ENCODE data around the gene FARP1. TPM values are rescaled to one million over a fixed set of nuclear protein-coding genes. Genes with fewer than 3 reads are reported as not detected.
A peak's percentile ranks its signal among the peaks of the same experiment; 100 is the strongest.

FARP1 gene
- total and polyA plus RNA-seq, 2 of the 13 experiments (the other 11 are each of a cell fraction or from before 2014, with no cell fraction given) = 70.6 to 126 TPM

- TF ChIP-seq IRF2 (CRISPR knock-in tag; IDR thresholded peaks at IDR 0.05) (peak; percentile 34; the same call in 1 of the 2 replicates), ZNF280D (CRISPR knock-in tag; IDR thresholded peaks at IDR 0.05) (no peak), KDM2A (CRISPR knock-in tag; IDR thresholded peaks at IDR 0.05; ENCODE audit: borderline replicate concordance, low read depth) (0 out of 2 replicates have a peak, but pooled peaks have one; percentile 53), TOPORS (CRISPR knock-in tag; IDR thresholded peaks at IDR 0.05) (no peak), NR2F1 (CRISPR knock-in tag; IDR thresholded peaks at IDR 0.05) (no peak), MIER2 (CRISPR knock-in tag; IDR thresholded peaks at IDR 0.05) (no peak), ZNF709 (CRISPR knock-in tag; IDR thresholded peaks at IDR 0.05) (no peak), CEBPB (IDR thresholded peaks at IDR 0.05; ENCODE audit: borderline replicate concordance, low read depth, low read length) (no peak), JUND (CRISPR knock-in tag; IDR thresholded peaks at IDR 0.05) (no peak), SAFB2 (CRISPR knock-in tag; IDR thresholded peaks at IDR 0.05; ENCODE audit: borderline replicate concordance, low read depth) (no peak), FOXK1 (CRISPR knock-in tag; IDR thresholded peaks at IDR 0.05; ENCODE audit: borderline replicate concordance, low read depth) (no peak), SALL2 (CRISPR knock-in tag; IDR thresholded peaks at IDR 0.05) (0 out of 2 replicates have a peak, but pooled peaks have one; percentile 36), ZNF18 (CRISPR knock-in tag; IDR thresholded peaks at IDR 0.05; ENCODE audit: insufficient replicate concordance) (peak; percentile 32), ISX (CRISPR knock-in tag; conservative IDR thresholded peaks at IDR 0.05) (no peak), ZFP36 (IDR thresholded peaks at IDR 0.05; ENCODE audit: borderline replicate concordance, low read depth, low read length, partially characterized antibody) (no peak), ZNF597 (CRISPR knock-in tag; IDR thresholded peaks at IDR 0.05) (no peak), HHEX (CRISPR knock-in tag; IDR thresholded peaks at IDR 0.05) (no peak), ZNF501 (CRISPR knock-in tag; IDR thresholded peaks at IDR 0.05) (no peak), ZNF879 (CRISPR knock-in tag; IDR thresholded peaks at IDR 0.05) (no peak)
- TF ChIP-seq, protein P1, sequence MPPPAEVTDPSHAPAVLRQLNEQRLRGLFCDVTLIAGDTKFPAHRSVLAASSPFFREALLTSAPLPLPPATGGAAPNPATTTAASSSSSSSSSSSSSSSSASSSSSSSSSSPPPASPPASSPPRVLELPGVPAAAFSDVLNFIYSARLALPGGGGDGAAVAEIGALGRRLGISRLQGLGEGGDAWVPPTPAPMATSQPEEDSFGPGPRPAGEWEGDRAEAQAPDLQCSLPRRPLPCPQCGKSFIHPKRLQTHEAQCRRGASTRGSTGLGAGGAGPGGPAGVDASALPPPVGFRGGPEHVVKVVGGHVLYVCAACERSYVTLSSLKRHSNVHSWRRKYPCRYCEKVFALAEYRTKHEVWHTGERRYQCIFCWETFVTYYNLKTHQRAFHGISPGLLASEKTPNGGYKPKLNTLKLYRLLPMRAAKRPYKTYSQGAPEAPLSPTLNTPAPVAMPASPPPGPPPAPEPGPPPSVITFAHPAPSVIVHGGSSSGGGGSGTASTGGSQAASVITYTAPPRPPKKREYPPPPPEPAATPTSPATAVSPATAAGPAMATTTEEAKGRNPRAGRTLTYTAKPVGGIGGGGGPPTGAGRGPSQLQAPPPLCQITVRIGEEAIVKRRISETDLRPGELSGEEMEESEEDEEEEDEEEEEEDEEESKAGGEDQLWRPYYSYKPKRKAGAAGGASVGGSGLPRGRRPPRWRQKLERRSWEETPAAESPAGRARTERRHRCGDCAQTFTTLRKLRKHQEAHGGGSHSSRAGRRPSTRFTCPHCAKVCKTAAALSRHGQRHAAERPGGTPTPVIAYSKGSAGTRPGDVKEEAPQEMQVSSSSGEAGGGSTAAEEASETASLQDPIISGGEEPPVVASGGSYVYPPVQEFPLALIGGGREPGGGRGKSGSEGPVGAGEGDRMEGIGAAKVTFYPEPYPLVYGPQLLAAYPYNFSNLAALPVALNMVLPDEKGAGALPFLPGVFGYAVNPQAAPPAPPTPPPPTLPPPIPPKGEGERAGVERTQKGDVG (CRISPR knock-in tag; IDR thresholded peaks at IDR 0.05; ENCODE audit: borderline replicate concordance) = no peak
These were observed 302.7 kb downstream of the FARP1 start (continued) for GRCh38 chr13:98445340-98446233.

Data from HepG2 (cell line).